WTC11 (cell line): ENCODE measurements around the gene PCSK7. TPM values are rescaled to one million over a fixed set of nuclear protein-coding genes. Genes with fewer than 3 reads are reported as not detected.

Experiments used
- ATAC-seq: fragments of 200-7000 bp; cut with Tn5 transposase; 2 replicates; pipeline ENCODE4 v1.10.0; 2021; ENCODE audit warnings: mild to moderate bottlenecking, moderate library complexity
- CTCF ChIA-PET: fragments of 300-600 bp; sonication (Branson Sonifier 250); formaldehyde crosslinking; loops from one replicate; lab custom pipeline; 2021; ENCODE audit warnings: antibody characterized with exemption; lab: Charles Lee
- POLR2A ChIA-PET: fragments of 350-600 bp; sonication (Branson Sonifier 250); formaldehyde crosslinking; loops from one replicate; lab custom pipeline; 2021; ENCODE audit warnings: antibody characterized with exemption; lab: Charles Lee
- DNase-seq: peaks from one replicate; pipeline ENCODE4 v3.0.0; 2021; ENCODE audit warnings: low spot score
- H3K27ac Mint-ChIP-seq: 2 replicates; pipeline ENCODE4 v1.8.0; 2021; ENCODE audit warnings: mixed read lengths
- H3K27me3 Mint-ChIP-seq: 2 replicates; pipeline ENCODE4 v1.8.0; 2021; ENCODE audit warnings: low read depth, mild to moderate bottlenecking, moderate library complexity, mixed read lengths
- H3K36me3 Mint-ChIP-seq: 2 replicates; pipeline ENCODE4 v1.8.0; 2021; ENCODE audit warnings: mixed read lengths
- H3K4me1 Mint-ChIP-seq: 2 replicates; pipeline ENCODE4 v1.8.0; 2022; ENCODE audit warnings: mixed read lengths
- H3K4me3 Mint-ChIP-seq: 2 replicates; pipeline ENCODE4 v1.8.0; 2021; ENCODE audit warnings: mild to moderate bottlenecking, moderate library complexity, mixed read lengths
- H3K9me3 Mint-ChIP-seq: 2 replicates; pipeline ENCODE4 v1.8.0; 2021; ENCODE audit warnings: mixed read lengths
- AR ChIP-seq: fragments of 250-450 bp; sonication (Bioruptor Pico); IDR thresholded peaks from 2 replicates; pipeline ENCODE4 v1.9.0; 2021; ENCODE audit warnings: mild to moderate bottlenecking
- ATF2 ChIP-seq: sonication (generic); formaldehyde crosslinking; IDR thresholded peaks from 2 replicates; pipeline ENCODE4 v1.8.1; 2022; ENCODE audit warnings: low read depth, missing genetic modification reagents, borderline replicate concordance
- ATF3 ChIP-seq: sonication (generic); formaldehyde crosslinking; conservative IDR thresholded peaks from 2 replicates; pipeline ENCODE4 v1.8.1; 2022; ENCODE audit warnings: mild to moderate bottlenecking, missing genetic modification reagents
- FOXJ3 ChIP-seq: sonication (generic); formaldehyde crosslinking; IDR thresholded peaks from 2 replicates; pipeline ENCODE4 v1.9.0; 2021; ENCODE audit warnings: missing genetic modification reagents, mild to moderate bottlenecking, borderline replicate concordance
- HMGA2 ChIP-seq: fragments of 250-450 bp; sonication (Bioruptor Pico); IDR thresholded peaks from 2 replicates; pipeline ENCODE4 v1.4.0; 2021; ENCODE audit warnings: mild to moderate bottlenecking, moderate library complexity
- JUN ChIP-seq: sonication (generic); formaldehyde crosslinking; IDR thresholded peaks from 2 replicates; pipeline ENCODE4 v1.8.0; 2023; ENCODE audit warnings: mild to moderate bottlenecking, missing genetic modification reagents
- NR3C1 ChIP-seq: sonication (generic); formaldehyde crosslinking; conservative IDR thresholded peaks from 2 replicates; pipeline ENCODE4 v1.8.1; 2023; ENCODE audit warnings: low read depth, mild to moderate bottlenecking, missing genetic modification reagents
- OVOL2 ChIP-seq: fragments of 250-450 bp; sonication (Bioruptor Pico); IDR thresholded peaks from 2 replicates; pipeline ENCODE4 v1.9.0; 2021; ENCODE audit warnings: mild to moderate bottlenecking, borderline replicate concordance
- TEAD1 ChIP-seq: sonication (generic); formaldehyde crosslinking; IDR thresholded peaks from 2 replicates; pipeline ENCODE4 v1.8.0; 2022; ENCODE audit warnings: mild to moderate bottlenecking, missing genetic modification reagents
- TP53 ChIP-seq: sonication (generic); formaldehyde crosslinking; IDR thresholded peaks from 2 replicates; pipeline ENCODE4 v1.8.1; 2023; ENCODE audit warnings: mild to moderate bottlenecking, missing genetic modification reagents
- ZNF121 ChIP-seq: sonication (generic); formaldehyde crosslinking; IDR thresholded peaks from 2 replicates; pipeline ENCODE4 v1.8.0; 2023; ENCODE audit warnings: missing genetic modification reagents
- total RNA-seq: library from RNA; stranded (reverse); gene quantifications from 3 replicates; pipeline ENCODE4 v1.2.3, GENCODE V29; 2021
- TF ChIP-seq, protein P1 (sequence below): sonication (generic); formaldehyde crosslinking; IDR thresholded peaks from 2 replicates; pipeline ENCODE4 v1.8.0; 2023; ENCODE audit warnings: mild to moderate bottlenecking, missing genetic modification reagents
- TF ChIP-seq, protein P2 (sequence below): sonication (generic); formaldehyde crosslinking; IDR thresholded peaks from 2 replicates; pipeline ENCODE4 v1.8.1; 2023; ENCODE audit warnings: mild to moderate bottlenecking, missing genetic modification reagents, borderline replicate concordance
- TF ChIP-seq, protein P3 (sequence below): sonication (generic); formaldehyde crosslinking; IDR thresholded peaks from 2 replicates; pipeline ENCODE4 v1.8.1; 2022; ENCODE audit warnings: mild to moderate bottlenecking, missing genetic modification reagents, moderate library complexity, borderline replicate concordance
- TF ChIP-seq, protein P4 (sequence below): sonication (generic); formaldehyde crosslinking; IDR thresholded peaks from 2 replicates; pipeline ENCODE4 v1.8.0; 2023; ENCODE audit warnings: missing genetic modification reagents, mild to moderate bottlenecking, borderline replicate concordance

The PCSK7 gene
- total RNA-seq, 1 experiment from 2014 or later = 48.9 TPM

- Mint-ChIP-seq H3K36me3 (peaks cover 61% of the 10 kb centered on the region), H3K4me1 (no peaks in the 10 kb centered on the region), H3K27ac (no peak overlapping the region), H3K4me3 (no peak overlapping the region)
- ATAC-seq = no peak
- no peak for DNase-seq
- POLR2A ChIA-PET = no interaction called here
- no peak for TF ChIP-seq ATF3 (CRISPR knock-in tag)
- TF ChIP-seq ATF2 (CRISPR knock-in tag) = no peak
- TF ChIP-seq ZNF121 (CRISPR knock-in tag) = no peak
- no peak for TF ChIP-seq AR (CRISPR knock-in tag)
- TF ChIP-seq JUN (CRISPR knock-in tag) = no peak
- no peak for TF ChIP-seq OVOL2 (CRISPR knock-in tag)
- no peak for TF ChIP-seq TP53 (CRISPR knock-in tag)
- TF ChIP-seq, protein P1, sequence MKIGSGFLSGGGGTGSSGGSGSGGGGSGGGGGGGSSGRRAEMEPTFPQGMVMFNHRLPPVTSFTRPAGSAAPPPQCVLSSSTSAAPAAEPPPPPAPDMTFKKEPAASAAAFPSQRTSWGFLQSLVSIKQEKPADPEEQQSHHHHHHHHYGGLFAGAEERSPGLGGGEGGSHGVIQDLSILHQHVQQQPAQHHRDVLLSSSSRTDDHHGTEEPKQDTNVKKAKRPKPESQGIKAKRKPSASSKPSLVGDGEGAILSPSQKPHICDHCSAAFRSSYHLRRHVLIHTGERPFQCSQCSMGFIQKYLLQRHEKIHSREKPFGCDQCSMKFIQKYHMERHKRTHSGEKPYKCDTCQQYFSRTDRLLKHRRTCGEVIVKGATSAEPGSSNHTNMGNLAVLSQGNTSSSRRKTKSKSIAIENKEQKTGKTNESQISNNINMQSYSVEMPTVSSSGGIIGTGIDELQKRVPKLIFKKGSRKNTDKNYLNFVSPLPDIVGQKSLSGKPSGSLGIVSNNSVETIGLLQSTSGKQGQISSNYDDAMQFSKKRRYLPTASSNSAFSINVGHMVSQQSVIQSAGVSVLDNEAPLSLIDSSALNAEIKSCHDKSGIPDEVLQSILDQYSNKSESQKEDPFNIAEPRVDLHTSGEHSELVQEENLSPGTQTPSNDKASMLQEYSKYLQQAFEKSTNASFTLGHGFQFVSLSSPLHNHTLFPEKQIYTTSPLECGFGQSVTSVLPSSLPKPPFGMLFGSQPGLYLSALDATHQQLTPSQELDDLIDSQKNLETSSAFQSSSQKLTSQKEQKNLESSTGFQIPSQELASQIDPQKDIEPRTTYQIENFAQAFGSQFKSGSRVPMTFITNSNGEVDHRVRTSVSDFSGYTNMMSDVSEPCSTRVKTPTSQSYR (CRISPR knock-in tag) = no peak
- TF ChIP-seq, protein P2, sequence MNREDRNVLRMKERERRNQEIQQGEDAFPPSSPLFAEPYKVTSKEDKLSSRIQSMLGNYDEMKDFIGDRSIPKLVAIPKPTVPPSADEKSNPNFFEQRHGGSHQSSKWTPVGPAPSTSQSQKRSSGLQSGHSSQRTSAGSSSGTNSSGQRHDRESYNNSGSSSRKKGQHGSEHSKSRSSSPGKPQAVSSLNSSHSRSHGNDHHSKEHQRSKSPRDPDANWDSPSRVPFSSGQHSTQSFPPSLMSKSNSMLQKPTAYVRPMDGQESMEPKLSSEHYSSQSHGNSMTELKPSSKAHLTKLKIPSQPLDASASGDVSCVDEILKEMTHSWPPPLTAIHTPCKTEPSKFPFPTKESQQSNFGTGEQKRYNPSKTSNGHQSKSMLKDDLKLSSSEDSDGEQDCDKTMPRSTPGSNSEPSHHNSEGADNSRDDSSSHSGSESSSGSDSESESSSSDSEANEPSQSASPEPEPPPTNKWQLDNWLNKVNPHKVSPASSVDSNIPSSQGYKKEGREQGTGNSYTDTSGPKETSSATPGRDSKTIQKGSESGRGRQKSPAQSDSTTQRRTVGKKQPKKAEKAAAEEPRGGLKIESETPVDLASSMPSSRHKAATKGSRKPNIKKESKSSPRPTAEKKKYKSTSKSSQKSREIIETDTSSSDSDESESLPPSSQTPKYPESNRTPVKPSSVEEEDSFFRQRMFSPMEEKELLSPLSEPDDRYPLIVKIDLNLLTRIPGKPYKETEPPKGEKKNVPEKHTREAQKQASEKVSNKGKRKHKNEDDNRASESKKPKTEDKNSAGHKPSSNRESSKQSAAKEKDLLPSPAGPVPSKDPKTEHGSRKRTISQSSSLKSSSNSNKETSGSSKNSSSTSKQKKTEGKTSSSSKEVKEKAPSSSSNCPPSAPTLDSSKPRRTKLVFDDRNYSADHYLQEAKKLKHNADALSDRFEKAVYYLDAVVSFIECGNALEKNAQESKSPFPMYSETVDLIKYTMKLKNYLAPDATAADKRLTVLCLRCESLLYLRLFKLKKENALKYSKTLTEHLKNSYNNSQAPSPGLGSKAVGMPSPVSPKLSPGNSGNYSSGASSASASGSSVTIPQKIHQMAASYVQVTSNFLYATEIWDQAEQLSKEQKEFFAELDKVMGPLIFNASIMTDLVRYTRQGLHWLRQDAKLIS (CRISPR knock-in tag) = no peak
- TF ChIP-seq FOXJ3 (CRISPR knock-in tag) = no peak
- TF ChIP-seq TEAD1 = no peak
- TF ChIP-seq, all 79 proteins: peak for 0
- CTCF ChIA-PET = no interaction called here
- no peaks in the 10 kb centered on the region for H3K27me3 Mint-ChIP-seq
- no peaks in the 10 kb centered on the region for H3K9me3 Mint-ChIP-seq
Measured at GRCh38 chr11:117249571-117249970, 17.7 kb upstream of the PCSK7 start.

- no peak for ATAC-seq
- POLR2A ChIA-PET = no interaction called here
- no peak overlapping the region for H3K27ac Mint-ChIP-seq
- TF ChIP-seq, protein P3, sequence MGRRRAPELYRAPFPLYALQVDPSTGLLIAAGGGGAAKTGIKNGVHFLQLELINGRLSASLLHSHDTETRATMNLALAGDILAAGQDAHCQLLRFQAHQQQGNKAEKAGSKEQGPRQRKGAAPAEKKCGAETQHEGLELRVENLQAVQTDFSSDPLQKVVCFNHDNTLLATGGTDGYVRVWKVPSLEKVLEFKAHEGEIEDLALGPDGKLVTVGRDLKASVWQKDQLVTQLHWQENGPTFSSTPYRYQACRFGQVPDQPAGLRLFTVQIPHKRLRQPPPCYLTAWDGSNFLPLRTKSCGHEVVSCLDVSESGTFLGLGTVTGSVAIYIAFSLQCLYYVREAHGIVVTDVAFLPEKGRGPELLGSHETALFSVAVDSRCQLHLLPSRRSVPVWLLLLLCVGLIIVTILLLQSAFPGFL (CRISPR knock-in tag) = no peak
- TF ChIP-seq ATF2 (CRISPR knock-in tag) (no peak), NR3C1 (CRISPR knock-in tag) (no peak), HMGA2 (CRISPR knock-in tag) (no peak)
- TF ChIP-seq, protein P4, sequence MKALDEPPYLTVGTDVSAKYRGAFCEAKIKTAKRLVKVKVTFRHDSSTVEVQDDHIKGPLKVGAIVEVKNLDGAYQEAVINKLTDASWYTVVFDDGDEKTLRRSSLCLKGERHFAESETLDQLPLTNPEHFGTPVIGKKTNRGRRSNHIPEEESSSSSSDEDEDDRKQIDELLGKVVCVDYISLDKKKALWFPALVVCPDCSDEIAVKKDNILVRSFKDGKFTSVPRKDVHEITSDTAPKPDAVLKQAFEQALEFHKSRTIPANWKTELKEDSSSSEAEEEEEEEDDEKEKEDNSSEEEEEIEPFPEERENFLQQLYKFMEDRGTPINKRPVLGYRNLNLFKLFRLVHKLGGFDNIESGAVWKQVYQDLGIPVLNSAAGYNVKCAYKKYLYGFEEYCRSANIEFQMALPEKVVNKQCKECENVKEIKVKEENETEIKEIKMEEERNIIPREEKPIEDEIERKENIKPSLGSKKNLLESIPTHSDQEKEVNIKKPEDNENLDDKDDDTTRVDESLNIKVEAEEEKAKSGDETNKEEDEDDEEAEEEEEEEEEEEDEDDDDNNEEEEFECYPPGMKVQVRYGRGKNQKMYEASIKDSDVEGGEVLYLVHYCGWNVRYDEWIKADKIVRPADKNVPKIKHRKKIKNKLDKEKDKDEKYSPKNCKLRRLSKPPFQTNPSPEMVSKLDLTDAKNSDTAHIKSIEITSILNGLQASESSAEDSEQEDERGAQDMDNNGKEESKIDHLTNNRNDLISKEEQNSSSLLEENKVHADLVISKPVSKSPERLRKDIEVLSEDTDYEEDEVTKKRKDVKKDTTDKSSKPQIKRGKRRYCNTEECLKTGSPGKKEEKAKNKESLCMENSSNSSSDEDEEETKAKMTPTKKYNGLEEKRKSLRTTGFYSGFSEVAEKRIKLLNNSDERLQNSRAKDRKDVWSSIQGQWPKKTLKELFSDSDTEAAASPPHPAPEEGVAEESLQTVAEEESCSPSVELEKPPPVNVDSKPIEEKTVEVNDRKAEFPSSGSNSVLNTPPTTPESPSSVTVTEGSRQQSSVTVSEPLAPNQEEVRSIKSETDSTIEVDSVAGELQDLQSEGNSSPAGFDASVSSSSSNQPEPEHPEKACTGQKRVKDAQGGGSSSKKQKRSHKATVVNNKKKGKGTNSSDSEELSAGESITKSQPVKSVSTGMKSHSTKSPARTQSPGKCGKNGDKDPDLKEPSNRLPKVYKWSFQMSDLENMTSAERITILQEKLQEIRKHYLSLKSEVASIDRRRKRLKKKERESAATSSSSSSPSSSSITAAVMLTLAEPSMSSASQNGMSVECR (CRISPR knock-in tag) = no peak
- TF ChIP-seq, all 79 proteins: peak for 0
- CTCF ChIA-PET = interaction anchor here (1.5 kb wide), 1 partner anchor 68 kb away, joined by 3 read pairs; the partner anchor contains the start of gene BACE1
- no peak for DNase-seq
- no peaks in the 10 kb centered on the region for H3K4me1 Mint-ChIP-seq
- H3K27me3 Mint-ChIP-seq = no peaks in the 10 kb centered on the region
- H3K9me3 Mint-ChIP-seq = no peaks in the 10 kb centered on the region
- H3K36me3 Mint-ChIP-seq = peaks cover 65% of the 10 kb centered on the region
- H3K4me3 Mint-ChIP-seq = no peak overlapping the region
Measured at GRCh38 chr11:117248341-117248740, 16.5 kb upstream of the PCSK7 start.
